ENCODE measurements around the gene UBE2QL1. TPM values are rescaled to one million over a fixed set of nuclear protein-coding genes. Genes with fewer than 3 reads are reported as not detected.

Gene UBE2QL1
- total RNA-seq, 1 experiment from 2014 or later, result not detected

Other genes starting within 250 kb of the UBE2QL1 start
- 33.6 and 39.9 TPM in 2 replicates for gene MED10, start 70.3 kb upstream of the UBE2QL1 start, total RNA-seq (2022)
- 90.7 and 91.2 TPM in 2 replicates for gene NSUN2, start 184.2 kb downstream of the UBE2QL1 start, total RNA-seq (2022)
- 15.6 and 15.9 TPM in 2 replicates for gene SRD5A1, start 184.6 kb downstream of the UBE2QL1 start, total RNA-seq (2022)